Astrocyte (in vitro differentiated cells and primary cell): ENCODE data around the gene DCLK2. TPM values are rescaled to one million over a fixed set of nuclear protein-coding genes. Genes with fewer than 3 reads are reported as not detected.

Source experiments
- DNase-seq: peaks from one replicate; pipeline ENCODE4 v3.0.0-alpha.2; 2010; ENCODE audit warnings: low read depth
- FAIRE-seq: peaks from 2 replicates; lab custom pipeline; 2011; peaks lifted over from hg19 to GRCh38; lab: Jason Lieb, UNC
- H2AFZ ChIP-seq: 2 replicates; pipeline ENCODE4 v1.6.0; 2012; ENCODE audit warnings: low read depth, low read length, inconsistent platforms
- H3K27ac ChIP-seq: 2 replicates; pipeline ENCODE4 v1.5.1; 2011; ENCODE audit warnings: low read depth, low read length, inconsistent platforms
- H3K27me3 ChIP-seq: 2 replicates; pipeline ENCODE4 v1.6.0; 2011; ENCODE audit warnings: low read length, inconsistent platforms; ENCODE audit not compliant: insufficient read depth
- H3K36me3 ChIP-seq: 2 replicates; pipeline ENCODE4 v1.5.1; 2011; ENCODE audit warnings: low read length, inconsistent platforms; ENCODE audit not compliant: insufficient read depth
- H3K4me1 ChIP-seq: 2 replicates; pipeline ENCODE4 v1.5.1; 2011; ENCODE audit warnings: low read length, inconsistent platforms; ENCODE audit not compliant: insufficient read depth
- H3K4me2 ChIP-seq: 2 replicates; pipeline ENCODE4 v1.6.0; 2012; ENCODE audit warnings: low read length, inconsistent platforms
- H3K4me3 ChIP-seq: 2 replicates; pipeline ENCODE4 v1.5.1; 2011; ENCODE audit warnings: low read depth, mild to moderate bottlenecking, low read length, inconsistent platforms; ENCODE audit not compliant: insufficient read depth
- H3K79me2 ChIP-seq: 2 replicates; pipeline ENCODE4 v1.6.0; 2012; ENCODE audit warnings: mild to moderate bottlenecking, low read length, inconsistent platforms; ENCODE audit not compliant: insufficient read depth
- H3K9ac ChIP-seq: 2 replicates; pipeline ENCODE4 v1.6.0; 2012; ENCODE audit warnings: mild to moderate bottlenecking, low read length, inconsistent platforms
- H3K9me3 ChIP-seq: 2 replicates; pipeline ENCODE4 v1.5.1; 2012; ENCODE audit warnings: low read depth, mild to moderate bottlenecking, low read length, inconsistent platforms; ENCODE audit not compliant: insufficient read depth
- H4K20me1 ChIP-seq: 2 replicates; pipeline ENCODE4 v1.6.0; 2012; ENCODE audit warnings: low read length, inconsistent platforms; ENCODE audit not compliant: insufficient read depth
- H3K27ac Mint-ChIP-seq: one replicate; pipeline ENCODE4 v1.8.0; 2021; ENCODE audit warnings: mild to moderate bottlenecking, mixed read lengths; ENCODE audit not compliant: unreplicated experiment
- H3K27me3 Mint-ChIP-seq: one replicate; pipeline ENCODE4 v1.8.0; 2021; ENCODE audit warnings: low read depth, mixed read lengths; ENCODE audit not compliant: unreplicated experiment
- H3K36me3 Mint-ChIP-seq: one replicate; pipeline ENCODE4 v1.8.0; 2021; ENCODE audit warnings: low read depth, mixed read lengths; ENCODE audit not compliant: unreplicated experiment
- H3K4me1 Mint-ChIP-seq: one replicate; pipeline ENCODE4 v1.8.0; 2021; ENCODE audit warnings: low read depth, mixed read lengths; ENCODE audit not compliant: unreplicated experiment
- H3K4me3 Mint-ChIP-seq: one replicate; pipeline ENCODE4 v1.8.0; 2021; ENCODE audit warnings: mild to moderate bottlenecking, moderate library complexity, mixed read lengths; ENCODE audit not compliant: unreplicated experiment
- H3K9me3 Mint-ChIP-seq: one replicate; pipeline ENCODE4 v1.8.0; 2021; ENCODE audit warnings: mild to moderate bottlenecking, mixed read lengths; ENCODE audit not compliant: unreplicated experiment
- CTCF ChIP-seq: IDR thresholded peaks from 2 replicates; pipeline ENCODE4 v1.5.1; 2011; ENCODE audit warnings: low read depth, mild to moderate bottlenecking, inconsistent platforms, low read length, moderate library complexity; ENCODE audit not compliant: insufficient read depth
- EZH2 ChIP-seq: IDR thresholded peaks from 2 replicates; pipeline ENCODE4 v1.6.1; 2012; ENCODE audit warnings: mild to moderate bottlenecking, low read length, inconsistent platforms; ENCODE audit not compliant: insufficient read depth
- total RNA-seq: library from RNA; stranded (reverse); gene quantifications from 2 replicates; pipeline ENCODE4 v1.2.1, GENCODE V29; 2021

Gene DCLK2
- total RNA-seq, 1 donor from 2014 or later, result 6.2 TPM

GRCh38 chr4:150259861-150260567 is 181.8 kb downstream of the DCLK2 start:
- peaks cover 7% of the 10 kb centered on the region for H3K4me1 ChIP-seq
- no peaks in the 10 kb centered on the region for H3K27me3 Mint-ChIP-seq

GRCh38 chr4:150261571-150261970 is 183.3 kb downstream of the DCLK2 start:
- FAIRE-seq (no peak), DNase-seq (peak; percentile 86)
- Histone ChIP-seq H3K9ac (no peak overlapping the region), H3K36me3 (peaks cover 11% of the 10 kb centered on the region), H3K79me2 (no peaks in the 10 kb centered on the region), H3K27me3 (no peaks in the 10 kb centered on the region), H3K4me3 (no peak overlapping the region), H3K4me1 (peaks cover 7% of the 10 kb centered on the region), H2AFZ (no peak overlapping the region), H3K4me2 (no peak overlapping the region), H3K9me3 (no peaks in the 10 kb centered on the region), H3K27ac (no peak overlapping the region), H4K20me1 (no peaks in the 10 kb centered on the region)
- no peaks in the 10 kb centered on the region for H3K27me3 Mint-ChIP-seq
- TF ChIP-seq CTCF (no peak), EZH2 (no peak)
- H3K9me3 Mint-ChIP-seq, result peaks cover 4% of the 10 kb centered on the region
- H3K36me3 Mint-ChIP-seq, result peaks cover 24% of the 10 kb centered on the region
- no peak overlapping the region for H3K4me3 Mint-ChIP-seq
- H3K4me1 Mint-ChIP-seq, result peaks cover 8% of the 10 kb centered on the region
- no peak overlapping the region for H3K27ac Mint-ChIP-seq

More at GRCh38 chr4:150259861-150260567, 181.8 kb downstream of the DCLK2 start:
- no peaks in the 10 kb centered on the region for H3K9me3 ChIP-seq
- no peak overlapping the region for H3K4me3 Mint-ChIP-seq
- H3K9me3 Mint-ChIP-seq, result no peaks in the 10 kb centered on the region
- TF ChIP-seq EZH2 (no peak), CTCF (no peak)
- H2AFZ ChIP-seq, result no peak overlapping the region
- no peaks in the 10 kb centered on the region for H4K20me1 ChIP-seq
- H3K36me3 Mint-ChIP-seq, result peaks cover 29% of the 10 kb centered on the region
- H3K27ac Mint-ChIP-seq, result no peak overlapping the region
- FAIRE-seq (no peak), DNase-seq (no peak)
- no peak overlapping the region for H3K9ac ChIP-seq
- peaks cover 7% of the 10 kb centered on the region for H3K36me3 ChIP-seq
- H3K79me2 ChIP-seq, result no peaks in the 10 kb centered on the region
- no peak overlapping the region for H3K4me2 ChIP-seq
- H3K27me3 ChIP-seq, result no peaks in the 10 kb centered on the region
- no peak overlapping the region for H3K27ac ChIP-seq
- H3K4me1 Mint-ChIP-seq, result peaks cover 9% of the 10 kb centered on the region
- H3K4me3 ChIP-seq, result no peak overlapping the region

GRCh38 chr4:150262611-150263010 is 184.4 kb downstream of the DCLK2 start:
- TF ChIP-seq CTCF (no peak), EZH2 (no peak)
- Histone ChIP-seq H3K9me3 (no peaks in the 10 kb centered on the region), H2AFZ (no peak overlapping the region), H3K27me3 (no peaks in the 10 kb centered on the region), H3K4me3 (no peak overlapping the region), H3K79me2 (no peaks in the 10 kb centered on the region), H4K20me1 (no peaks in the 10 kb centered on the region), H3K36me3 (peaks cover 11% of the 10 kb centered on the region), H3K4me1 (peaks cover 7% of the 10 kb centered on the region), H3K9ac (no peak overlapping the region), H3K4me2 (no peak overlapping the region), H3K27ac (no peak overlapping the region)
- DNase-seq (no peak), FAIRE-seq (no peak)
- Mint-ChIP-seq H3K4me1 (peaks cover 9% of the 10 kb centered on the region), H3K36me3 (peaks cover 27% of the 10 kb centered on the region), H3K27ac (no peak overlapping the region), H3K4me3 (no peak overlapping the region), H3K9me3 (peaks cover 5% of the 10 kb centered on the region), H3K27me3 (no peaks in the 10 kb centered on the region)
